GM18873 (cell line): ENCODE results near the gene EP400.

ENCODE experiments used
- ATAC-seq: cut with Tn5 transposase; IDR thresholded peaks from one replicate; pipeline ENCODE4 v1.9.1; 2021; ENCODE audit warnings: mild to moderate bottlenecking, moderate library complexity, moderate number of reproducible peaks; ENCODE audit not compliant: unreplicated experiment, low FRiP score

Gene EP400

DNA sequence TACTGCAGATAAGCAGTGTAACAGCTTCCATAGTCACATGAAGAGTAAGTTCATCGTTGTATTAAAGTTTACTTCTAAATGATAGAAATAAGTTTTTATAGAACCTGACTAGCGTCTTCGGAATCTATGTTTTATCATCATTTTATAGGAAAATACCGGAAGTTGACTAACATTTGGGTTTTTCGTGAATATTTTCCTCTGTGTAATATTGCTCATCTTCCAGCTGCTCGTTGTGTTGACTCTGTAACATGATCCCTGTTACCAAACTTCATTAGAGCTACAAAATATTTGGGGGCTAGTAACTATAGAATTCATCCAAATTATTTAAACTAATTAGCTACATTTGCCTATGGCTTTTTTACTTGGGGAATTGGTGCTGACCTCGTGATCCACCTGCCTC lies 157.2 kb downstream of the EP400 start:
- ATAC-seq, result no peak

DNA sequence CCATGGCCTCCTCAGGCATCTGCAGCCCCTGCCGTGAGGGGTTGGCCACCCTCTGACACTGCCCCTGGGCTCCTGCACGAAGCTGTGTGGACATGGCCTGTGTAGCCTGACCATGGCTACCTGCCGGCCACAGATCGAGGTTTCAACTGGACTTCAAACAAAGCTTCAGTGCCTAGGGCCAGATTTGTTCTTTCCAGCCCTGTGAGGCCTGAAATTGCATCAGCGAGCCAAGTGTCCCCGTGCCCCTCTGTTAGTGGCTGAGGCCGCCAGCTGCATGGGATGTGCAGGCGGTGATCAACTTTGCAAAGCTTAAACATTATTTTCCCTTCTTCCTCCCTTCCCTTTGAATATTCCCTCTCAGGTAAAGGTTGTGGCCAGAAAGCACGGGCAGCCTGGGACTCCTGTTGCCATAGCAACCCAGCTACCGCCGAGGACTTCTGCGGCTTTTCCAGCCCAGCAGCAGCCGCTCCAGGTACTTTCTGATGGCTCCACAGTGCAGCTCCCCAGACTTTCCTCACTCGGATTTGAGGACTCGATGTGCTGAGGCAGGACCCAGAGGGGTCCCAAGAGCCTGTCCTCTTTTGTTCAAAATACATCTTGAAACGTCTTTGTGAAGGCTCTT lies 158.6 kb downstream of the EP400 start:
- ATAC-seq, result no peak

DNA sequence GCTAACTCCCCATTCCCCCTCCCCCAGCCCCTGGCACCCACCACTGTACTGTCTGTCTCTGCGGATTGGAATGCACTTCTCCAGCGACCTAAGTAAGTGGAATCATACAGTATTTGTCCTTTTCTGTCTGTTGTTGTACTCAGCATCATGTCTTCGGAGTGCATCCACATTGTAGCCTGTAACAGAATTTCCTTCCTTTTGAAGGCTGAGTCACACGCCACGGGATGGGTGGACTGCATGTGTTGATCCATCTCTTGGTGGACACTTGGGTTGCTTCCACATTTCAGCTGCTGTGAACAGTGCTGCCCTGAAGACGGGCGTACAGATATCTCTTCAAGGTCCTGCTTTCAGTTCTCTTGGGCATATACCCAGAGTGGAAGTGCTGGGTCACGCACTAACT lies 160.0 kb downstream of the EP400 start:
- ATAC-seq, result no peak

- ATAC-seq, result no peak
These were observed 160.9 kb downstream of the EP400 start for GRCh38 chr12:132110677-132111076.

DNA sequence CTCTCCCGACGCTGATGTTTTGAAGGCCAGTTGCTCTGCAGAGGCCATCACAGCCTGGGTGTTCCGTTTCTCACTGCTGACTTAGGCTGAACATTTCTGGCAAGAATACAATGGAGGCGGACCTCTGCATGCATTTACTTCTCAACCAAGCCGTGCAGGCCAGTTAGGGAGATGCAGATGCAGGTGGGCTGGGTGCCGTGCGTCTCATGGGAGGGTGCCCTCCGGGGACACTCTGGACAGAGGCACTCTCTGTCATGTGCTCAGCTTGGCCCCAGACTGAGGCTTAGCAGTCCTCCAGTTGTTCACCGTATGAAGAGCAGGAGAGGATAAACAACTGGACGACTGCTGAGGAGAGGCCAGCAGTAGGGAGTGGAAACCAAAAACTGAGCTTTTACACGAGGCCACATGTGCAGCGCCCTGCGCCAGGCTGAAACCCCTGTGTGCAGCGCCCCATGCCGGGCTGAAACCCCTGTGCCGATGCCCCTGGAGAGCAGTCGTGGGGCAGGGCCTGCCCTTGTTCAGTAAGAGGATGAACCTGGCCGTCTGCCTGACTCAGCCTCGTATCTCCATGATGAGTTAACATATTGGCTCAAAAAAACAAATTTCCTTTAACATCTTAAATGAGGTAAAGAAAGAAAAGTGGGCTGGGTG lies 162.0 kb downstream of the EP400 start:
- ATAC-seq, result no peak

DNA sequence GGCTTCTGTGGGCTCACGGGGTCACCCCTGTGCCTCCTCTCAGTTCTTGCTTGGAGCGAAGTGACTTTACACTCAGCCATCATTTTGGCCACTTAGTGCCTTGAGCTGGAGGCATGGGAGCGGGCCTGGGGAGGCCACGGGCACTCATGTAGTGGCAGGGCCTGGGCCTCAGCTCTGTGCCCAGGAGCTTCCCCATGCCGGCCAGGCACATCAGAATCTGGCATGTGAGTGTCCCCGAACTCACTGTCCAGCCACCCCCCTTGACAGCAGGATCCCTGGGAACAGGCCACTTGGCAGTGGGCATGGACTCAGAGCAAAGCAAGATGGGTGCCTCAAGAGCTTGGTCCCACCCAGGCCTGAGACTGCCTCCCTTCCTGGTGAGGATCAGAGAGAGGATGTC lies 164.9 kb downstream of the EP400 start:
- ATAC-seq, result no peak

DNA sequence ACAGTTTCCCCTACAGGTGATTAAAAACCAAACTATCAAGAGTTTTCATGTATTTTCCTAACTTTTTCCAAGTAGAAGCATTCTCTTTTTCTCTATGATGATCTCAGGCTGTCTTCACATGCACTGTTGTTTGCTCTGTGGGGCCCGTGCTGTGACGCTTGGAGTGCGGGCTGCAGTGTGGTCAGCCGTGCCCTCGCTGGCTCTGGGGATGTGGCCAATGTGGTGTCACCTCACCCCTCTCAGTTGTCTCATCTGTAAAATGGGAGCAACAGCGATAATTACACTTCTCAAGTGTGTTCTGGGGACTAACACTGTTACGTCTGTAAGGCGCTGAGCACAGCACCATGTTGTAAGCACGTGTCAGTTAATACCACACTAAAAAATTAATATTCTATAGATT lies 165.8 kb downstream of the EP400 start:
- no peak for ATAC-seq

- ATAC-seq, result no peak
These were observed 167.2 kb downstream of the EP400 start for GRCh38 chr12:132116709-132117557.

DNA sequence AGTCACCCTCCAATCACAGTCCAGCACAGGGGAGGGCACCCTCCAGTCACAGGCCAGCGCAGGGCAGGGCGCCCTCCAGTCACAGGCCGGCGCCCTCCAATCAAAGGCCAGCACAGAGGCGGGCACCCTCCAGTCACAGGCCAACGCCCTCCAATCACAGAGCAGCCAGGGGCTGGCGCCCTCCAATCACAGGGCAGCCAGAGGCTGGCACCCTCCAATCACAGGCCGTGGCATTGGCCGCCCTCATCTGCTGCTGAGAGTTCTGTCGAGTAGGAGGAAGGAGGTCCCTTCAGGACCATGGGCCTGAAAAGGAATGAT lies 167.8 kb downstream of the EP400 start:
- ATAC-seq, result no peak

DNA sequence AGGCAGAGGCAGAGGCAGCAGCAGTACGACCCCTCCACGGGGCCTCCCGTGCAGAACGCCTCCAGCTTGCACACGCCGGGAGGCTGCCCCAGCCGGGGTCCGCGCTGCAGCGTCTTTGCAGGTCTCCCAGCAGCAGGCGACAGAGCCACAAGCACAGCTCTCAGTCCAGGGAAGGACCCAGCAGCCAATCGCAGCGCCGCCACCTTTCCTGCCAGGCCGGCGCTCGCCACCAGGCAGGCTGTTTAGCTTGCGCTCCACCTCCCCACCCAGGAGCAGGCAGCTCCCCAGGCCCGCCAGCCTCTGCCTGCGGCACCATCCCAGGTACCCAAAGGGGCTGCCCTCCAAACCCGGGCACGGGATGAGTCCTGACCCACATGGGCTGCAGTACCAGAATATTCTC lies 169.1 kb downstream of the EP400 start:
- ATAC-seq, result no peak

- ATAC-seq, result no peak
These were observed 171.5 kb downstream of the EP400 start for GRCh38 chr12:132121283-132121682.

DNA sequence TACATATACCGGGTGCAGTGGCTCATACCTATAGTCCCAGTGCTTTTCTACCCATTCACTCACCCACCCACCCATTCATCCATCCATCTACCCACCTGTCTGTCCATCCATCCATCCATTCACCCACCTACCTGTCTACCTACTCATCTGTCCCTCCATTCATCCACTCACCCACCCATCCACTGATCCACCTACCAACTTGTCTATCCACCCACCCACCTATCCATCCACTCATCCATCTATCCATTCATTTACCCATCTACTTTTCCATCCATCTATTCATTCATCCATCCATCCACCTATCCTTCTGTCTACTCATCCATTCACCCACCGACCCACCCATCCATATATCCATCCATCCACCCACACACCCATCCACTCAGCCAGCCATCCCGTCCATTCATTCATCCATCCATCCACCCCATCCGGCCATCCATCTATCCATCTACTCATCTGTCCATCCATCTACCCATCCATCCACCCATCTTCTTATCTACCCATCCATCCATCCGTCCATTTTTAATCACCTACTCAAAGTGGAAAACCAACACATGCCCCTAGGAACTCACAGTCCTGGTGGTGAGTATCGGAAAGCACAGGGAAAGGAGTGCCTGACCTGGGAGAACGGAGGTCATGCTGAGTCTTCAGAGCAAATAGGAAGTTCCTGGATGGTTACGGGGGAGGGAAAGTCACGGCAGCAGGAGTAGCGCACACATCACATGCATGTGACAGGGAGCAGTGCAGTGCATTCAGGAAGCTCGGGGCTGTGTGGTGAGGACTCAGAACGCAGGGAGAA lies 174.4 kb downstream of the EP400 start:
- ATAC-seq, result no peak

DNA sequence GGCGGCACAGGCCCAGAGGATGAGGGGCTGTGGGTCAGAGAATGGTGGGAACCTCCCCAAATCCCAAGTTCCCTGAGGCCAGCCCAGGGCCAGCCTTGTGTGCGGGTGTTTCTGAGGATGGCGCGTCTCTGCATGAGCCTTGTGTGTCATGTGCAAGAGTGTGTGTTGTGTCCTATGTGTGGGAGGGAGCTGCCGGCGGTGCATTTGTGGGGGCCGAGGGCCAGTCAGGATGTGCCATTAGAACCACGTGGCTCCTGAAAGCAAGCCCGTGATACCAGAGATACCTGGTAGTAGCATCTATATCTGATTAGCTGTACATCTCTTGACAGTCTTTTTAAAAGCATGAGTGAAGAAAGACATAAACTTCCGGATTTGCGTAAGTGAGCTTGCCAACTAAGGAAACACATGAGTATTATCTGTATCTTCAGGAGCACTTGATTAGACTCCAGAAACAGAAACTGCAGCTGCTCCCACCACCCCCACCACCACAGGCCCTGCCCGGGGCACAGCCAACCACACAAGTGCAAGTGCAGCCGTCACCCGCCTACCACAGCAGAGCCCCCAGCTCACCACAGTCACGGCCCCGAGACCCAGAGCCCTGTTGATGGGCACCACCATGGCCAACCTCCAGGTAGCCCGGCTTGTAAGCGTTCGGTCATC lies 175.2 kb downstream of the EP400 start:
- ATAC-seq, result no peak

- no peak for ATAC-seq
These were observed 176.0 kb downstream of the EP400 start for GRCh38 chr12:132125736-132126135.

DNA sequence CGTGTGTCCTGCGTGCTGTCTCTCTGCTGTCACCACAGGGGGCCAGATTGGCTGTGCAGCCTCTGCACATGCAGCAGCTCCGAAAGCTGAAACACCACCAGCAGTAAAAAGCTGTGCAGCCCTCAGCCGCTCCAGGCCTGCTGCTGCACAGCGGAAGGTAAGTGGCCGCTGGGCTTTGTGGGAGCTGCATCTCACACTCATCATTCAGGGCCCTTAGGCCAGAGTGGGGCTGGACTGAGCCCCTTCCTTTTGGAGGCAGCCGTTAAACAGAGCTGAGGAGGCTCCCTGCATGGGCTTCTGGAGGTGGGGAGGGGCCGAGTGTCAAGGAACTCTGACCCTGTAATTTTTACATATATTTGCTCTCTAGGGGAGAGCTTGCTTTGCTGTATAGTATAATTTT lies 177.3 kb downstream of the EP400 start:
- no peak for ATAC-seq

DNA sequence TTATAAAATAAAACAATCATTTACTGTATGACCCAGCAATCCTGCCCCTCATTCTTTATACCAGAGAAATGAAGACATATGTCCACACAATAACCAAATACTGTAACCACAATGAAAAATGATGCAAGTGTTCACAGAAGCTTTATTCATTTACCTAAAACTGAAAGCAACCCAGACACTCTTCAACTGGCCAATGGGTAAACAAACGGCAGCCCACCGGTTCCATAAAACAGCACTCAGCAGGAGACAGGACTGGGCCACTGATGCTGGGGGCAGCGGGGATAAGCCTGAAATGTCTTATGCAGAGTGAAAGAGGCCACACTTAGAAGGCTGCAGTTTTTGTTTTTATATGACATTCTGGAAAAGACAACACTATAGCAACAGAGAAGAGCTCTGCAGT lies 179.3 kb downstream of the EP400 start:
- no peak for ATAC-seq

GRCh38 chr12:132130690-132131089 lies 180.9 kb downstream of the EP400 start:
- ATAC-seq, result no peak
